GM18526 (cell line): Measurements from ENCODE around the gene ASH1L.

Experiments
- POLR2A ChIP-seq: IDR thresholded peaks from 3 replicates; pipeline ENCODE4 v1.6.1; 2011; ENCODE audit not compliant: insufficient read length; ENCODE audit errors: extremely low read depth

Gene ASH1L

GRCh38 chr1:155540000-155540874, 22.4 kb downstream of the ASH1L start:
- no peak for TF ChIP-seq POLR2A

- TF ChIP-seq POLR2A: no peak
Observed at GRCh38 chr1:155537193-155537592, 25.4 kb downstream of the ASH1L start.

- no peak for TF ChIP-seq POLR2A
Observed at GRCh38 chr1:155531624-155532023, 31.0 kb downstream of the ASH1L start.

GRCh38 chr1:155529929-155530328, 32.7 kb downstream of the ASH1L start:
- no peak for TF ChIP-seq POLR2A

GRCh38 chr1:155529109-155529508, 33.5 kb downstream of the ASH1L start:
- no peak for TF ChIP-seq POLR2A

GRCh38 chr1:155527677-155528076, 34.9 kb downstream of the ASH1L start:
- TF ChIP-seq POLR2A: no peak

- TF ChIP-seq POLR2A: no peak
Observed at GRCh38 chr1:155526356-155526755, 36.2 kb downstream of the ASH1L start.

GRCh38 chr1:155522069-155522468, 40.5 kb downstream of the ASH1L start:
- TF ChIP-seq POLR2A: no peak

- no peak for TF ChIP-seq POLR2A
Observed at GRCh38 chr1:155518484-155518883, 44.1 kb downstream of the ASH1L start.

GRCh38 chr1:155514582-155515187, 47.9 kb downstream of the ASH1L start:
- no peak for TF ChIP-seq POLR2A

- TF ChIP-seq POLR2A: no peak
Observed at GRCh38 chr1:155513300-155513916, 49.2 kb downstream of the ASH1L start.

GRCh38 chr1:155509064-155509463, 53.5 kb downstream of the ASH1L start:
- no peak for TF ChIP-seq POLR2A

- TF ChIP-seq POLR2A: no peak
Observed at GRCh38 chr1:155507945-155508344, 54.7 kb downstream of the ASH1L start.

- TF ChIP-seq POLR2A: no peak
Observed at GRCh38 chr1:155504207-155504606, 58.4 kb downstream of the ASH1L start.

- no peak for TF ChIP-seq POLR2A
Observed at GRCh38 chr1:155499953-155500639, 62.5 kb downstream of the ASH1L start.
